Stimulated activated effector memory CD8-positive, alpha-beta T cell treated with anti-CD3 and anti-CD28 coated beads, Interleukin-12 subunit alpha, Interleukin-12 subunit beta, amount 100 ng/mL, for 72 hours (primary cell): Measurements from ENCODE around the gene RGSL1.
"Not testable (repeated sequence)": the region's sequence is repeated elsewhere in the genome, so short reads cannot be mapped to it uniquely, and the experiment has no call there.

ENCODE experiments used
- ATAC-seq: fragments of 150-1000 bp; cut with Tn5 transposase; 2 replicates; pipeline ENCODE4 v1.10.0; 2021
- DNase-seq, 2 donors: peaks; one replicate each; pipeline ENCODE4 v3.0.0; 2021 to 2022; ENCODE audit warnings: low spot score in 2 of 2
- H3K27ac Mint-ChIP-seq: one replicate; pipeline ENCODE4 v1.8.0; 2022; ENCODE audit warnings: mild to moderate bottlenecking, mixed read lengths
- H3K36me3 Mint-ChIP-seq: one replicate; pipeline ENCODE4 v1.8.0; 2022; ENCODE audit warnings: mild to moderate bottlenecking, mixed read lengths
- H3K4me1 Mint-ChIP-seq: one replicate; pipeline ENCODE4 v1.8.0; 2022; ENCODE audit warnings: mixed read lengths
- H3K4me3 Mint-ChIP-seq: one replicate; pipeline ENCODE4 v1.8.0; 2022; ENCODE audit warnings: mild to moderate bottlenecking, mixed read lengths
- H3K9me3 Mint-ChIP-seq: one replicate; pipeline ENCODE4 v1.8.0; 2022; ENCODE audit warnings: mixed read lengths

Gene RGSL1

GRCh38 chr1:182478238-182478637 lies 28.3 kb downstream of the RGSL1 start:
- Mint-ChIP-seq H3K27ac (no peak overlapping the region), H3K4me1 (no peaks in the 10 kb centered on the region), H3K4me3 (no peak overlapping the region), H3K9me3 (peaks cover 13% of the 10 kb centered on the region), H3K36me3 (no peaks in the 10 kb centered on the region)
- ATAC-seq (no peak), DNase-seq (no peak)

GRCh38 chr1:182484067-182484466 lies 34.1 kb downstream of the RGSL1 start:
- H3K36me3 Mint-ChIP-seq: no peaks in the 10 kb centered on the region
- no peaks in the 10 kb centered on the region for H3K4me1 Mint-ChIP-seq
- peaks cover 4% of the 10 kb centered on the region for H3K9me3 Mint-ChIP-seq
- ATAC-seq: peak; percentile 37
- H3K4me3 Mint-ChIP-seq: no peak overlapping the region
- no peak for DNase-seq
- no peak overlapping the region for H3K27ac Mint-ChIP-seq

- H3K9me3 Mint-ChIP-seq: no peaks in the 10 kb centered on the region
- no peak overlapping the region for H3K27ac Mint-ChIP-seq
- H3K4me3 Mint-ChIP-seq: no peak overlapping the region
- DNase-seq (no peak), ATAC-seq (peak; percentile 66)
- H3K4me1 Mint-ChIP-seq: no peaks in the 10 kb centered on the region
- H3K36me3 Mint-ChIP-seq: no peaks in the 10 kb centered on the region
Observed at GRCh38 chr1:182484531-182485257, 34.7 kb downstream of the RGSL1 start.

GRCh38 chr1:182485861-182486260 lies 35.9 kb downstream of the RGSL1 start:
- Mint-ChIP-seq H3K9me3 (no peaks in the 10 kb centered on the region), H3K36me3 (no peaks in the 10 kb centered on the region), H3K4me3 (no peak overlapping the region), H3K27ac (no peak overlapping the region), H3K4me1 (no peaks in the 10 kb centered on the region)
- ATAC-seq: no peak
- DNase-seq: no peak

- DNase-seq (no peak), ATAC-seq (no peak)
- Mint-ChIP-seq H3K36me3 (no peaks in the 10 kb centered on the region), H3K4me3 (no peak overlapping the region), H3K9me3 (no peaks in the 10 kb centered on the region), H3K4me1 (no peaks in the 10 kb centered on the region), H3K27ac (no peak overlapping the region)
Observed at GRCh38 chr1:182488803-182489202, 38.9 kb downstream of the RGSL1 start.

- Mint-ChIP-seq H3K4me1 (no peaks in the 10 kb centered on the region), H3K36me3 (no peaks in the 10 kb centered on the region), H3K4me3 (no peak overlapping the region), H3K9me3 (no peaks in the 10 kb centered on the region), H3K27ac (no peak overlapping the region)
- DNase-seq: no peak
- ATAC-seq: no peak
Observed at GRCh38 chr1:182493063-182493462, 43.1 kb downstream of the RGSL1 start.

GRCh38 chr1:182495002-182495401 lies 45.1 kb downstream of the RGSL1 start:
- DNase-seq (no peak), ATAC-seq (no peak)
- H3K27ac Mint-ChIP-seq: no peak overlapping the region
- no peaks in the 10 kb centered on the region for H3K36me3 Mint-ChIP-seq
- no peaks in the 10 kb centered on the region for H3K9me3 Mint-ChIP-seq
- no peak overlapping the region for H3K4me3 Mint-ChIP-seq
- no peaks in the 10 kb centered on the region for H3K4me1 Mint-ChIP-seq

GRCh38 chr1:182495693-182496092 lies 45.7 kb downstream of the RGSL1 start:
- Mint-ChIP-seq H3K4me3 (no peak overlapping the region), H3K4me1 (no peaks in the 10 kb centered on the region), H3K36me3 (no peaks in the 10 kb centered on the region), H3K9me3 (no peaks in the 10 kb centered on the region), H3K27ac (no peak overlapping the region)
- DNase-seq: no peak
- ATAC-seq: no peak

- Mint-ChIP-seq H3K9me3 (no peaks in the 10 kb centered on the region), H3K36me3 (no peaks in the 10 kb centered on the region), H3K4me3 (no peak overlapping the region), H3K27ac (no peak overlapping the region), H3K4me1 (no peaks in the 10 kb centered on the region)
- ATAC-seq (no peak), DNase-seq (no peak)
Observed at GRCh38 chr1:182507685-182508084, 57.7 kb downstream of the RGSL1 start.

- no peaks in the 10 kb centered on the region for H3K4me1 Mint-ChIP-seq
- H3K36me3 Mint-ChIP-seq: no peaks in the 10 kb centered on the region
- H3K27ac Mint-ChIP-seq: no peak overlapping the region
- ATAC-seq (no peak), DNase-seq (no peak)
- peaks cover 8% of the 10 kb centered on the region for H3K9me3 Mint-ChIP-seq
- H3K4me3 Mint-ChIP-seq: no peak overlapping the region
Observed at GRCh38 chr1:182515556-182515955, 65.6 kb downstream of the RGSL1 start.

- ATAC-seq: no peak
- H3K9me3 Mint-ChIP-seq: peaks cover 27% of the 10 kb centered on the region
- H3K4me1 Mint-ChIP-seq: no peaks in the 10 kb centered on the region
- DNase-seq: no peak
- no peak overlapping the region for H3K27ac Mint-ChIP-seq
- H3K36me3 Mint-ChIP-seq: no peaks in the 10 kb centered on the region
- no peak overlapping the region for H3K4me3 Mint-ChIP-seq
Observed at GRCh38 chr1:182520736-182521135, 70.8 kb downstream of the RGSL1 start.

GRCh38 chr1:182525342-182525741 lies 75.4 kb downstream of the RGSL1 start:
- peaks cover 28% of the 10 kb centered on the region for H3K9me3 Mint-ChIP-seq
- H3K4me1 Mint-ChIP-seq: no peaks in the 10 kb centered on the region
- H3K4me3 Mint-ChIP-seq: no peak overlapping the region
- H3K36me3 Mint-ChIP-seq: no peaks in the 10 kb centered on the region
- no peak for ATAC-seq
- no peak for DNase-seq
- H3K27ac Mint-ChIP-seq: no peak overlapping the region

GRCh38 chr1:182527680-182528079 lies 77.7 kb downstream of the RGSL1 start:
- H3K27ac Mint-ChIP-seq: no peak overlapping the region
- no peak for DNase-seq
- H3K4me1 Mint-ChIP-seq: no peaks in the 10 kb centered on the region
- no peak for ATAC-seq
- peaks cover 28% of the 10 kb centered on the region for H3K9me3 Mint-ChIP-seq
- no peak overlapping the region for H3K4me3 Mint-ChIP-seq
- H3K36me3 Mint-ChIP-seq: no peaks in the 10 kb centered on the region

- not testable (repeated sequence) for H3K4me3 Mint-ChIP-seq, DNase-seq, ATAC-seq, H3K36me3 Mint-ChIP-seq, H3K27ac Mint-ChIP-seq, H3K4me1 Mint-ChIP-seq
- peaks cover 27% of the 10 kb centered on the region for H3K9me3 Mint-ChIP-seq
Observed at GRCh38 chr1:182528206-182528605, 78.3 kb downstream of the RGSL1 start.

GRCh38 chr1:182533896-182534295 lies 84.0 kb downstream of the RGSL1 start:
- no peak overlapping the region for H3K4me3 Mint-ChIP-seq
- H3K36me3 Mint-ChIP-seq: no peaks in the 10 kb centered on the region
- no peaks in the 10 kb centered on the region for H3K4me1 Mint-ChIP-seq
- H3K9me3 Mint-ChIP-seq: no peaks in the 10 kb centered on the region
- ATAC-seq (no peak), DNase-seq (no peak)
- no peak overlapping the region for H3K27ac Mint-ChIP-seq

GRCh38 chr1:182549346-182549745 lies 99.4 kb downstream of the RGSL1 start:
- Mint-ChIP-seq H3K4me3 (no peak overlapping the region), H3K36me3 (no peaks in the 10 kb centered on the region), H3K9me3 (no peaks in the 10 kb centered on the region), H3K27ac (no peak overlapping the region), H3K4me1 (no peaks in the 10 kb centered on the region)
- no peak for DNase-seq
- no peak for ATAC-seq

- Mint-ChIP-seq H3K4me3 (no peak overlapping the region), H3K36me3 (no peaks in the 10 kb centered on the region), H3K27ac (no peak overlapping the region), H3K9me3 (no peaks in the 10 kb centered on the region), H3K4me1 (no peaks in the 10 kb centered on the region)
- no peak for DNase-seq
- ATAC-seq: no peak
Observed at GRCh38 chr1:182549811-182550210, 99.9 kb downstream of the RGSL1 start.
